Measurements from ENCODE around the gene RAB36.

RAB36 gene

GRCh38 chr22:23169043-23169406 is 23.7 kb downstream of the RAB36 start:
- no peak for TF ChIP-seq CTCF (IDR thresholded peaks at IDR 0.05; ENCODE audit: borderline replicate concordance, insufficient read depth, low read depth, low read length)
- H3K4me3 ChIP-seq (ENCODE audit: low read depth, low read length), result no peak overlapping the region

- no peak for TF ChIP-seq CTCF (IDR thresholded peaks at IDR 0.05; ENCODE audit: borderline replicate concordance, insufficient read depth, low read depth, low read length)
- no peak overlapping the region for H3K4me3 ChIP-seq (ENCODE audit: low read depth, low read length)
Measured at GRCh38 chr22:23175817-23176644, 30.8 kb downstream of the RAB36 start.

GRCh38 chr22:23176645-23177027 is 31.4 kb downstream of the RAB36 start:
- no peak overlapping the region for H3K4me3 ChIP-seq (ENCODE audit: low read depth, low read length)
- TF ChIP-seq CTCF (IDR thresholded peaks at IDR 0.05; ENCODE audit: borderline replicate concordance, insufficient read depth, low read depth, low read length), result no peak

- TF ChIP-seq CTCF (IDR thresholded peaks at IDR 0.05; ENCODE audit: borderline replicate concordance, insufficient read depth, low read depth, low read length), result no peak
Measured at GRCh38 chr22:23177197-23177596, 31.9 kb downstream of the RAB36 start.

GRCh38 chr22:23178512-23179254 is 33.4 kb downstream of the RAB36 start:
- H3K4me3 ChIP-seq (ENCODE audit: low read depth, low read length), result no peak overlapping the region
- TF ChIP-seq CTCF (IDR thresholded peaks at IDR 0.05; ENCODE audit: borderline replicate concordance, insufficient read depth, low read depth, low read length), result peak; percentile 98

More at GRCh38 chr22:23177197-23177596, 31.9 kb downstream of the RAB36 start:
- H3K4me3 ChIP-seq (ENCODE audit: low read depth, low read length), result no peak overlapping the region

- H3K4me3 ChIP-seq (ENCODE audit: low read depth, low read length), result no peak overlapping the region
- TF ChIP-seq CTCF (IDR thresholded peaks at IDR 0.05; ENCODE audit: borderline replicate concordance, insufficient read depth, low read depth, low read length), result no peak
Measured at GRCh38 chr22:23179381-23180299, 34.4 kb downstream of the RAB36 start.
